Stomach smooth muscle (tissue), 2 donors: ENCODE results near the gene SH3BP2.

Source experiments
- H3K27ac ChIP-seq: one replicate; pipeline ENCODE4 v1.7.0; 2013; ENCODE audit warnings: mild to moderate bottlenecking, low read length, inconsistent platforms
- H3K27me3 ChIP-seq, 2 donors: one replicate each; pipeline ENCODE4 v1.7.0; 2013; ENCODE audit warnings: low read length in 2 of 2; ENCODE audit not compliant: insufficient read depth in 2 of 2, control insufficient read depth in 1 of 2
- H3K36me3 ChIP-seq, 2 donors: one replicate each; pipeline ENCODE4 v1.7.0; 2013; ENCODE audit warnings: low read length in 2 of 2; ENCODE audit not compliant: control insufficient read depth in 2 of 2, insufficient read depth in 2 of 2
- H3K4me1 ChIP-seq: one replicate; pipeline ENCODE4 v1.7.0; 2013; ENCODE audit warnings: low read length; ENCODE audit not compliant: control insufficient read depth, insufficient read depth
- H3K4me3 ChIP-seq, 2 donors: one replicate each; pipeline ENCODE4 v1.7.0; 2013; ENCODE audit warnings: low read length in 2 of 2
- H3K9ac ChIP-seq, 2 donors: one replicate each; pipeline ENCODE4 v1.7.0; 2013; ENCODE audit warnings: low read length in 2 of 2, mild to moderate bottlenecking in 1 of 2
- H3K9me3 ChIP-seq, 2 donors: one replicate each; pipeline ENCODE4 v1.7.0; 2013; ENCODE audit warnings: low read length in 2 of 2; ENCODE audit not compliant: control insufficient read depth in 2 of 2
- donor health status: healthy.
- donor health status: Pancreatic carcinoma.

SH3BP2 gene

DNA sequence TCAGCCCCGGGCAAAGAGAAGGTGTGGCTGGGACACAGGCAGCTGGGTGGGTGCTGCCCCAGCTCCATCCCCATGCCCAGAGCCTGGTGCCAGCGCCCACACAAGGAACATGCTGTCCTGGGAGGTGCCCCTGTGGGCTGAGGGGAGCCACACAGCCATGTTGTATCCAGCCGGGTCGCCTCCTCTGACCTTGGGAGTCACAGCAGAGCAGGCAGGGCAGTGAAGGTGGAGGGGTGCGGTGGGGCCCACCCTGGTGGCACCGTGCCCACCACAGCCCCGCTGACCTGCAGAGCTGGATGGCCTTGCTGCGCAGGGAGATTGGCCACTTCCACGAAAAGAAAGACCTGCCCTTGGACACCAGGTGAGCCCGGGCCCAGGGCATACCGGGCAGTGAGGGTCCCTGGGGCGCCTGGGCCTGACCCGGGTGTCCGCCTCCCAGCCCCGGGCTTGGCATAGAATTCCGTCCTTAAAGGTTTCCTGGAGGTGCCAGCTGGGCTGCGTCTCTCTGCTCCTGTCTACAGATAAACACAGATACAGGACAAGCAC lies 32.0 kb downstream of the SH3BP2 start:
- Histone ChIP-seq H3K27me3 (no peaks in the 10 kb centered on the region), H3K9ac (no peak overlapping the region), H3K9me3 (no peaks in the 10 kb centered on the region), H3K27ac (no peak overlapping the region), H3K4me3 (no peak overlapping the region), H3K36me3 (peaks cover 2 to 4% of the 10 kb centered on the region in 2 donors), H3K4me1 (no peaks in the 10 kb centered on the region)

DNA sequence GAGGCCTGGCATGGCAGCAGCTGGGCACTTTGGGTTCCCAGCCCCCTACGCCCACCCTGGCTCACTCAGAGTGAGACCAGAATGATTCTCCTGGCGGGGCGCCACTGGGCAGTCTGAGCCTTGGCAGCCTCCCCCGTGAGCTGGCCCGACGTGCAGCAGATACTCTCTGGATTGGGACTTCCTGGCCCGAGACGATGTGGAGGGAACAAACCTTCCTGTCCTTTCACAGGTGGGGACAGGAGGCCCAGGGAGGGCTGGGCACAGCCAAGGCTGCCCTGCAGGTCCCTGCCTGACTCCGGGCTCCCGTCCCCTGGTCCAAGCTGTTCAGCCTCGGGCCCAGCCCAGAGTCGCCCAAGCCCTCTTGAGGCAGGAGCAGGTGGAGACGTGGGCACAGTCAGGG lies 32.9 kb downstream of the SH3BP2 start:
- Histone ChIP-seq H3K9ac (no peak overlapping the region), H3K4me1 (no peaks in the 10 kb centered on the region), H3K36me3 (peaks cover 2 to 4% of the 10 kb centered on the region in 2 donors), H3K9me3 (no peaks in the 10 kb centered on the region), H3K27ac (no peak overlapping the region), H3K27me3 (no peaks in the 10 kb centered on the region), H3K4me3 (no peak overlapping the region)

DNA sequence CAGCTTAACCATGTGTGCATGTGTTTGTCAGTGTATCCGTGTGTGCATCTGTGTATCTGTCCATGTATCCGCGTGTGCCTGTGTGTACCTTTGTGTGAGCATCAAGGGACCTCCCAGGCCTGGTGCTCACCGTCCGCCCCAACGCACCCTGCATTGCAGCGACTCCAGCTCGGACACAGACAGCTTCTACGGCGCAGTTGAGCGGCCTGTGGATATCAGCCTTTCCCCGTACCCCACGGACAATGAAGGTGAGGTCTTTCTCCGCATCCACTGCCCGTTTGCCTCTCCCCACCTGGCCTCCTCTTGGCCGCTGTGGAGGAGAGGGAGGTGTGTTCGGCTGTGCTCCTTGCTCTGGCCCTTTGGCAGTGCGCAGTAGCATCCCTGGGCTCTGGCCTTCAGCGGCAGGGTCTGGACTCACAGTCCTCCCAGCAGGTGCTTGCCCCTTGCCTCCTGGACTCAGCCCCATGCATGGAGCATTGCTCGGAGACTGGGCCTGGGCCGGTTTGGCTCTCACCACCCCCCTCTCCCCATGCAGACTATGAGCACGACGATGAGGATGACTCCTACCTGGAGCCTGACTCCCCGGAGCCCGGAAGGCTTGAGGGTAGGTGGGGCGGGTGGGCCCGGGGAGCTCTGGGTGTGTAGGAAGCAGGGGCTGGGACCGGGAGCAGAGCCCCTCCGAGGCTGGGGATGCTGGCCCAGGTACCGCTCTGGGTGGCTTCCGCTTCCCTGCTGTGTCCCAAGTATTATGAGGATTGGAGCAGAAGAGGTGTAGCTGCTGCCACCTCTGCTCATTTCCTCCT lies 34.4 kb downstream of the SH3BP2 start:
- H3K27ac ChIP-seq, result no peak overlapping the region
- H3K4me1 ChIP-seq, result no peaks in the 10 kb centered on the region
- peaks cover 4 to 6% of the 10 kb centered on the region in 2 donors for H3K36me3 ChIP-seq
- H3K27me3 ChIP-seq, result no peaks in the 10 kb centered on the region
- no peaks in the 10 kb centered on the region for H3K9me3 ChIP-seq
- no peak overlapping the region for H3K9ac ChIP-seq
- H3K4me3 ChIP-seq, result no peak overlapping the region

DNA sequence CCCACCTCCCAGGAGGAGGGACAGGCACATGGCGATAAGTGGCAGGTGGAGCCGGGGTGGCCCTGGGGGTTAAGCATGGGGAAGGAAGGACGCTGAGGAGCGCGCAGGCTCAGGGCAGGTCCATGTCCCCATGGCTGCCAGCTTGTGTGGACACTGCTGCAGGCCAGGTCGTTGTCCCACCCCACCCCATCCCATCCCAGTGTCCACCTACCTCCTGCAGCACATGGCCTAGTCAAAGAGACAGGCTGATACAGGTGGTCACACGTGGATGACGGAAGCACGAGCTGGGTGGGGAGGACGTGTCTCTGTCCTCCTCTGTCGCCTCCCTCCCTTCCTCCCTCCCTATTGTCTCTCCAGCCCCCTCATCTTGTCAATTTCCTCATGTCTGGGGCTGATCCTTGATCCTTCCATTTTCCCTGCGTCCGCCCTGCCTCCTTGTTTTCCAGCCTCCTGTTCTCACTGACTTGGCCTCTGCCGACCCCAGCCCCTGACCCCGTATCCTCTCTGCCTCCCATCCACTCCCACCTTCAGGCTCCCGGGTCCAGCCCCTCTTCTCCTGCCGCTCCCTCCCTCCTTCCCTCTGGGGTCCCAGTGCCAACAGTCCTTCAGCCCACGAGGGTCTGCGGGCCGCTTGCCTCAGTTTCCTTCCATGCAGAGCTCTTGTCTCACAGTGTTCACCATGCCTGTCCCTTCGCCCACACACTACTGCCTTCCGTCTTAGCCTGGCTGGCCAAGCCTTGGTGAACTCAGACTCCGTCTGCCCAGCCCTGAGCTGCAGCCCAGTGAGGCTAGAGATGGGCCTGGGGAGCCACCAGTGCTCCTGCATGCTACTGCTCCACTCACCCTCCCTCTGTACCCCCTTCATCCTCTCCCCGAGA lies 35.2 kb downstream of the SH3BP2 start:
- Histone ChIP-seq H3K36me3 (peaks cover 4 to 6% of the 10 kb centered on the region in 2 donors), H3K4me3 (no peak overlapping the region), H3K9ac (no peak overlapping the region), H3K4me1 (no peaks in the 10 kb centered on the region), H3K27ac (no peak overlapping the region), H3K9me3 (no peaks in the 10 kb centered on the region), H3K27me3 (no peaks in the 10 kb centered on the region)

DNA sequence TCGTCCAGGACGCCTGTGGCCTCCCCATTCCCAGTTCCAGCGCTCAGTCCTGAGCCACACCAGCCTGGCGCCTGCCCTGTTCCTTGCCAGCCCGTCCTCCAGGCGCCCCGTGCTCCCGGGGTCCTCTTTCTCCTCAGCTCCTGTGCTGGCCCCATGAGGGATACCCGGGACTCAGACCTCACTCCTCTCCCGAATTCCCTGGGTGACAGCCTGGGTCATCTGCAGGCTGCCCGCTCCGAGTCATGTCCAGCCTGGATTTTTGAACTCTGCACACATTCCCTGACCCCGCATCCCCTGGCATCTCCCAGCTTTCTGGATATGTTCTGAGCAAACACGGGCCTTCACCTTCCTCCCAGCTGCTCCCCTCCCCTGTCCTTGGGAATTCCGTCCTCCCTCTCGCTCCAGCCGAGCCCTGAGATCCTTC lies 35.9 kb downstream of the SH3BP2 start:
- no peaks in the 10 kb centered on the region for H3K27me3 ChIP-seq

DNA sequence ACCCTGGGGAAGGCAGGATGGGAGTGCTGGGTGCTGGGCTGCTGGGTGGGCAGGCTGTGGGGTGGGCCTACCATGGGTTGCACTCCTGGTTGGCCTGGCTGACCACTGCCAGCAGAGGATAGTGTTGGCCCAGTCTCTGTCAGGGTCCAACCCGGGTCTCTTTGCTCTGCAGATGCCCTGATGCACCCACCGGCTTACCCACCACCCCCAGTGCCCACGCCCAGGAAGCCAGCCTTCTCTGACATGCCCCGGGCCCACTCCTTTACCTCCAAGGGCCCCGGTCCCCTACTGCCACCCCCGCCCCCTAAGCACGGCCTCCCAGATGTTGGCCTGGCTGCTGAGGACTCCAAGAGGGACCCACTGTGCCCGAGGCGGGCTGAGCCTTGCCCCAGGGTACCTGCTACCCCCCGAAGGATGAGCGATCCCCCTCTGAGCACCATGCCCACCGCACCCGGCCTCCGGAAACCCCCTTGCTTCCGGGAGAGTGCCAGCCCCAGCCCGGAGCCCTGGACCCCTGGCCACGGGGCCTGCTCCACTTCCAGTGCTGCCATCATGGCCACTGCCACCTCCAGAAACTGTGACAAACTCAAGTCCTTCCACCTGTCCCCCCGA lies 36.5 kb downstream of the SH3BP2 start:
- Histone ChIP-seq H3K9ac (no peak overlapping the region), H3K4me1 (no peaks in the 10 kb centered on the region), H3K4me3 (no peak overlapping the region), H3K27ac (no peak overlapping the region), H3K9me3 (no peaks in the 10 kb centered on the region), H3K36me3 (peaks cover 4 to 8% of the 10 kb centered on the region in 2 donors), H3K27me3 (no peaks in the 10 kb centered on the region)

More for the DNA sequence above, 35.9 kb downstream of the SH3BP2 start:
- H3K9ac ChIP-seq, result no peak overlapping the region
- H3K27ac ChIP-seq, result no peak overlapping the region
- peaks cover 4 to 7% of the 10 kb centered on the region in 2 donors for H3K36me3 ChIP-seq
- no peaks in the 10 kb centered on the region for H3K4me1 ChIP-seq
- no peak overlapping the region for H3K4me3 ChIP-seq
- H3K9me3 ChIP-seq, result no peaks in the 10 kb centered on the region

DNA sequence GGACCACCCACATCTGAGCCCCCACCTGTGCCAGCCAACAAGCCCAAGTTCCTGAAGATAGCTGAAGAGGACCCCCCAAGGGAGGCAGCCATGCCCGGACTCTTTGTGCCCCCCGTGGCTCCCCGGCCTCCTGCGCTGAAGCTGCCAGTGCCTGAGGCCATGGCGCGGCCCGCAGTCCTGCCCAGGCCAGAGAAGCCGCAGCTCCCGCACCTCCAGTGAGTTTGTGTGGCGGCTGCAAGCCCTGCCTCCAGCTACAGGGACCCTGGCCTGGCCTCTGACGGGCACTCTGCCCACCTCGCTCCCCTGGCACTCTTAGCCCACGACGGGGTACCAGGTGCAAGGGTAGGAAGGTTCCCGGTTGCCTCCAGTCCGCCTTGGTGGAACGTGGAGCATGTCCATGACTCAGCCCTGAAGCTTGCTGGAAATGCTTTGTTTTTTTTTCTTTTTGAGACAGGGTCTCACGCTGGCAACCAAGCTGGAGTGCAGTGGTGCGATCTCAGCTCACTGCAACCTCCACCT lies 37.1 kb downstream of the SH3BP2 start:
- Histone ChIP-seq H3K36me3 (peaks cover 4 to 8% of the 10 kb centered on the region in 2 donors), H3K9me3 (no peaks in the 10 kb centered on the region), H3K27me3 (no peaks in the 10 kb centered on the region), H3K27ac (no peak overlapping the region), H3K4me3 (no peak overlapping the region), H3K4me1 (no peaks in the 10 kb centered on the region), H3K9ac (no peak overlapping the region)

DNA sequence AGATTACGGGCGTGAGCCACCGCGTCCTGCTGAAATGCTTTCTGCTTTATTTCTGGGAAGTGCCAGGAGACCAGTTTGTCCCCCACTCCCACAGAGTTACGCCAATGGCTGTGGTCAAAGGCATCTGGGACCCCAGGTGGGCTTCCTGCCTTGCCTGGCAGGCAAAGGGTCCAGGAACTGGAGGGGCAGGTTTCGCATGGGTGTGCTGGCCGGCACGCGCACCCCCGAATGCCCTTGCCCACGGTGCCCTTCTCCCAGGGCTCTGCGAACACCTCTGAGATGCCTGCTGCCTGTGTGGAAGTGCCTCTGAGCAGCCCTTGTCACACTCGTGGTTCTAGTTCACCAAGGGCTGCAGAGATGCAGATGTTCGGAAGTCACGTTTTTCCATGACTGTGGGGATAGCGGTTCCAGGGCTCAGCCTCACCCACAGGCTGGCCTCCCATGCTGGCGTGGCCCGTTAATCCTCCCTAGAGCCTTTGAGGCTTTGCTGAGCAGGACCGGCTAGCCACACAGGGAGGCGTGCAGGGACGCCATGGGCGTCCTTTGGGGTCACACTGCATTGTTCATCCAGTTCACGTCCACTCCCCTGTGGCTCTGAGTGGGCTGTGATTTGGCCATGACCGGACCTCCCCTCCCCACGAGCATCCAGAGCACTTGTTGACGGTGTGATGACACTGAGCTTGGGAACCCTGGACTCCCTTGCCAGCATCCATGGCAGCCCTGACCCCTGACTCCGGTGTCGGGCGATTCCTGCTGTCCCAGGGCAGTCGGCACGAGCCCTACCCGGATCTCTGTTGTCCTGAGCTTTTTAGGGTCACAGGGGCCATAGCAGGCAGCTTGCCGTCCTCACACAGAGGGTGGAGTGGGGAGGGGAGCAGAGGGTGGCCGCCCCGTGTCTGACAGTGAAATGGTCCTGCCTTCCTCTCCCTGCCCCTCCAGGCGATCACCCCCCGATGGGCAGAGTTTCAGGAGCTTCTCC lies 38.0 kb downstream of the SH3BP2 start:
- peaks cover 4 to 8% of the 10 kb centered on the region in 2 donors for H3K36me3 ChIP-seq
- no peak overlapping the region for H3K27ac ChIP-seq
- H3K4me1 ChIP-seq, result no peaks in the 10 kb centered on the region
- no peak overlapping the region for H3K9ac ChIP-seq
- no peak overlapping the region for H3K4me3 ChIP-seq
- H3K9me3 ChIP-seq, result no peaks in the 10 kb centered on the region
- no peaks in the 10 kb centered on the region for H3K27me3 ChIP-seq

DNA sequence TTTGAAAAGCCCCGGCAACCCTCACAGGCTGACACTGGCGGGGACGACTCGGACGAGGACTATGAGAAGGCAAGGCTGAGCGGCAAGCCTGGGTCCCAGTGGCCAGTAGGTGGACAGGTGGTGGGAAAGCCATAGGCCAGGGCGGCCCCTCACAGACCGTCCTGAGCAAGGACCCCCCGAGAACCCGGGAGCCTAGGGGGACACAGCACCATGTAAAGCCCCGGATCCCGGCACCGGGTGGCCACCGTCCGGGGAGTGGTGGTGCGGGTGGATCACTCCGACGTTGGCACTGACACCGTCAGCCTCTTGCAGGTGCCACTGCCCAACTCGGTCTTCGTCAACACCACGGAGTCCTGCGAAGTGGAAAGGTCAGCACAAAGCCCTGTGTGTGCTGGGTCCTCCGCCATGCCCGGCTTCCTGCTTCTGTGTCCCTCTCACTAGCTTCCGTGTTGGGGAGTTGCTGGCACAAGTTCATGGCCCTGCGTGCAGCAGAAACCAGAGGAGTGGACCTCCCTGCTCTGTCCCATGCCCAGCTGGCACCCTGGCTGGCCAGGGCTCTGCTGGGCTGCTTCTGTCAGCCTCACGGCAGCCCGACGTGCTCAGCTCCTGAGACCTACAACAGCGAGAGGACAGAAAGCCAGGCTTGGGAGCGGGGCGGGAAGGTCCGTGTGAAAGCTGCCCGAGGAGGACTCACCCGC lies 38.9 kb downstream of the SH3BP2 start:
- Histone ChIP-seq H3K27ac (no peak overlapping the region), H3K4me1 (peaks cover 4% of the 10 kb centered on the region), H3K36me3 (peaks cover 4 to 10% of the 10 kb centered on the region in 2 donors), H3K9me3 (no peaks in the 10 kb centered on the region), H3K27me3 (no peaks in the 10 kb centered on the region), H3K9ac (no peak overlapping the region), H3K4me3 (no peak overlapping the region)
